Measurements from ENCODE around the gene LDLR. TPM values are rescaled to one million over a fixed set of nuclear protein-coding genes. Genes with fewer than 3 reads are reported as not detected.

The LDLR gene
- total and polyA plus RNA-seq, 2 of the 4 experiments (the other 2 are of a cell fraction) = 45.2 to 53.8 TPM

DNA sequence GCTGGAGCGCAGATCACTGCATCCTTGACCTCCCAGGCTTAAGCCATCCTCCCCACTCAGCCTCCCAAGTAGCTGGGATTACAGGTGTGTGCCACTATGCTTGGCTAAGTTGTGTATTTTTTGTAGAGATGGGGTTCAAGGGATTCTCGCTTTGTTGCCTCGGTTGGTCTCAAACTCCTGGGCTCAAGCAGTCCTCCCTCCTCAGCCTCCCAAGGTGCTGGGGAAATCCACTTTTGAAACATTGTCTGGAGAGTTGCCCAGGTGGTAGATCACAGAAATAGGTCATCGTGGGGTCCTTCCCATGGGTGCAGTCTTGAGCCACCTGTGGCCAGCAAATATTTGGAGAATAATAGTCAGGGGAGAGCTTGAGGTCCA, 5.2 kb downstream of the LDLR start:
- Histone ChIP-seq H3K4ac (ENCODE audit: low read depth, low read length) (peak overlapping the region; percentile 88), H3K14ac (replicated peaks; ENCODE audit: low read depth, low read length) (peak overlapping the region; percentile 52; the same call in 1 of the 2 replicates), H3K79me1 (ENCODE audit: low read depth in 1 of 2, low read length in 2 of 2) (peaks cover 29 to 92% of the 10 kb centered on the region in 2 experiments), H3K27me3 (ENCODE audit: control insufficient read depth, insufficient read depth, low read length) (no peaks in the 10 kb centered on the region), H4K5ac (ENCODE audit: low read depth, low read length) (peak overlapping the region; percentile 12; the same call in 1 of the 2 replicates), H3K9ac (ENCODE audit: low read depth, low read length) (no peak overlapping the region), H3K9me3 (ENCODE audit: control insufficient read depth, insufficient read depth, low read length) (no peaks in the 10 kb centered on the region), H3K27ac (ENCODE audit: insufficient read depth, low read length) (peak overlapping the region; percentile 34), H3K4me3 (ENCODE audit: insufficient read depth, low read depth, low read length) (no peak overlapping the region), H3K56ac (ENCODE audit: extremely low read depth, insufficient read depth, low read length) (no peak overlapping the region), H2AK9ac (replicated peaks; ENCODE audit: low read depth, low read length, poor library complexity) (peak overlapping the region; percentile 53), H4K91ac (ENCODE audit: insufficient read depth, low read depth, low read length) (peak overlapping the region; percentile 63; the same call in 1 of the 2 replicates), H2AK5ac (ENCODE audit: low read depth, low read length) (peak overlapping the region; percentile 91), H2AFZ (replicated peaks; ENCODE audit: low read length, poor library complexity) (peak overlapping the region; percentile 41), H3K18ac (ENCODE audit: low read depth, low read length) (peak overlapping the region; percentile 19; the same call in 1 of the 2 replicates), H2BK5ac (ENCODE audit: low read depth, low read length, poor library complexity, severe bottlenecking) (peak overlapping the region; percentile 77), H2BK20ac (ENCODE audit: low read depth, low read length) (peak overlapping the region; percentile 65), H4K20me1 (ENCODE audit: insufficient read depth, low read length) (peaks cover 72% of the 10 kb centered on the region), H3K4me2 (ENCODE audit: low read depth, low read length) (peak overlapping the region; percentile 58; the same call in 1 of the 2 replicates), H2BK15ac (ENCODE audit: low read depth, low read length) (no peak overlapping the region), H3K9me1 (ENCODE audit: insufficient read depth, low read length) (peaks cover 21% of the 10 kb centered on the region), H3K23ac (ENCODE audit: low read depth, low read length) (peak overlapping the region; percentile 52; the same call in 1 of the 2 replicates), H4K8ac (ENCODE audit: low read depth in 2 of 2, low read length in 2 of 2) (peak overlapping the region; percentile 13 to 53; a peak in 2 of 4 replicates), H3K4me1 (ENCODE audit: control insufficient read depth, insufficient read depth, low read length) (peaks cover 11% of the 10 kb centered on the region), H3K36me3 (ENCODE audit: control insufficient read depth, insufficient read depth, low read length) (peaks cover 11% of the 10 kb centered on the region), H2BK120ac (ENCODE audit: low read depth, low read length) (peak overlapping the region; percentile 75)
- TF ChIP-seq CEBPB (IDR thresholded peaks at IDR 0.05; ENCODE audit: low read depth, low read length) = no peak
- TF ChIP-seq MAZ (IDR thresholded peaks at IDR 0.05; ENCODE audit: borderline replicate concordance, low read depth, low read length) = no peak
- TF ChIP-seq POLR2A (IDR thresholded peaks at IDR 0.05; ENCODE audit: low read depth, low read length) = no peak
- ATAC-seq (ENCODE audit: low read depth) (no peak), DNase-seq (no peak)
- POLR2A ChIA-PET (ENCODE audit: unreplicated experiment) = no interaction called here
- dilution Hi-C loops (cut with HindIII; ENCODE audit: low sequenced_read_pairs, unreplicated experiment) (no loop called here), intact Hi-C loops (cut with micrococcal nuclease) (no loop called here), in situ Hi-C loops (cut with MboI; ENCODE audit: low sequenced_read_pairs) (no loop called here)
- WGBS, 2 experiments (ENCODE audit: extremely low coverage in 2 of 2, insufficient read length in 1 of 2) = no CpG with 5 or more reads among the region's 4 CpGs
- CTCF ChIA-PET = interaction anchor here (0.6 kb wide), 2 partner anchors 50 to 74 kb away, joined by 3 to 4 read pairs; no protein-coding TSS in a partner anchor
- BruUV-seq (replicated peaks) = no TSS peak
